ENCODE data around the gene PRPF40A.

DNA sequence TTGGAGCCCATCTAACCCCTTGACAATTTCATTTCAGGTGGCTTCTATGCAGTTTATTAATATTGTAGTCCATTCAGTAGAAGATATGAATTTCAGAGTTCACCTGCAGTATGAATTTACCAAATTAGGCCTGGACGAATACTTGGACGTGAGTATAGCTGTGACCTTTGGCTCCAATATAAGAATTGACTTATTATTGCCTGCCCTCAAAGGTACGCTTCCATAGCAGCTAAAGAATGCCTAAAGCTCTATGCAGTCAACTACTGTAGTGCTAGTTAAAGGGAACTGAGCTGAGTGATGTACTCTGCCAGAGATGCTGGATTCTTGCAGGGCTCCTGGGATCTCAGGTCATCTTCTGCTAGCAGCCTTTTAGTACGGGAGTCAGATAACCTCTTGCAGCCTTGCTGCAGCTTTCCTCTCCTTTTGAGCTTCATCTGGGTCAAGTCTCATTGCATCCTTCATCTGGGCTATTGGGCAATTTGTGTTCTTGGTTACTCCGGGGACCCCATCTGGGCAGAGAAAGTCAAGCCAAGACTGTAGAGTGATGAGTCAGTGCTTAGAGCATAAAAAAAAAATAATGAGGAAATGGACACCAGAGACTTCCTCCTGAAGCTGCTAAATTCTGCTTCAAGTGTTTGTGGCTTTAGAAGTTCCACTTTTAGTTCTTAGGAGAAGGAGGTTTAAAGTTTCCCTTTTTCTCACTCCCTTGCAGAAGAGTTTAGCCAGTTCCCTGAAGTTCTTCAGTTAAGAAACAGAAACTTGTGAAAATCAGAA lies 105.6 kb downstream of the PRPF40A start:
- TF ChIP-seq POLR2A (IDR thresholded peaks at IDR 0.05): no peak
- TF ChIP-seq, protein P1, sequence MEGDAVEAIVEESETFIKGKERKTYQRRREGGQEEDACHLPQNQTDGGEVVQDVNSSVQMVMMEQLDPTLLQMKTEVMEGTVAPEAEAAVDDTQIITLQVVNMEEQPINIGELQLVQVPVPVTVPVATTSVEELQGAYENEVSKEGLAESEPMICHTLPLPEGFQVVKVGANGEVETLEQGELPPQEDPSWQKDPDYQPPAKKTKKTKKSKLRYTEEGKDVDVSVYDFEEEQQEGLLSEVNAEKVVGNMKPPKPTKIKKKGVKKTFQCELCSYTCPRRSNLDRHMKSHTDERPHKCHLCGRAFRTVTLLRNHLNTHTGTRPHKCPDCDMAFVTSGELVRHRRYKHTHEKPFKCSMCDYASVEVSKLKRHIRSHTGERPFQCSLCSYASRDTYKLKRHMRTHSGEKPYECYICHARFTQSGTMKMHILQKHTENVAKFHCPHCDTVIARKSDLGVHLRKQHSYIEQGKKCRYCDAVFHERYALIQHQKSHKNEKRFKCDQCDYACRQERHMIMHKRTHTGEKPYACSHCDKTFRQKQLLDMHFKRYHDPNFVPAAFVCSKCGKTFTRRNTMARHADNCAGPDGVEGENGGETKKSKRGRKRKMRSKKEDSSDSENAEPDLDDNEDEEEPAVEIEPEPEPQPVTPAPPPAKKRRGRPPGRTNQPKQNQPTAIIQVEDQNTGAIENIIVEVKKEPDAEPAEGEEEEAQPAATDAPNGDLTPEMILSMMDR (IDR thresholded peaks at IDR 0.05): no peak
- TF ChIP-seq POLR2AphosphoS5 (IDR thresholded peaks at IDR 0.05): peak in 1 of 3 donors; percentile 8
- no peak for TF ChIP-seq EP300 (IDR thresholded peaks at IDR 0.05)

Measured in stomach (tissue), 4 donors.